ENCODE results near the gene MYO18B.

The MYO18B gene

DNA sequence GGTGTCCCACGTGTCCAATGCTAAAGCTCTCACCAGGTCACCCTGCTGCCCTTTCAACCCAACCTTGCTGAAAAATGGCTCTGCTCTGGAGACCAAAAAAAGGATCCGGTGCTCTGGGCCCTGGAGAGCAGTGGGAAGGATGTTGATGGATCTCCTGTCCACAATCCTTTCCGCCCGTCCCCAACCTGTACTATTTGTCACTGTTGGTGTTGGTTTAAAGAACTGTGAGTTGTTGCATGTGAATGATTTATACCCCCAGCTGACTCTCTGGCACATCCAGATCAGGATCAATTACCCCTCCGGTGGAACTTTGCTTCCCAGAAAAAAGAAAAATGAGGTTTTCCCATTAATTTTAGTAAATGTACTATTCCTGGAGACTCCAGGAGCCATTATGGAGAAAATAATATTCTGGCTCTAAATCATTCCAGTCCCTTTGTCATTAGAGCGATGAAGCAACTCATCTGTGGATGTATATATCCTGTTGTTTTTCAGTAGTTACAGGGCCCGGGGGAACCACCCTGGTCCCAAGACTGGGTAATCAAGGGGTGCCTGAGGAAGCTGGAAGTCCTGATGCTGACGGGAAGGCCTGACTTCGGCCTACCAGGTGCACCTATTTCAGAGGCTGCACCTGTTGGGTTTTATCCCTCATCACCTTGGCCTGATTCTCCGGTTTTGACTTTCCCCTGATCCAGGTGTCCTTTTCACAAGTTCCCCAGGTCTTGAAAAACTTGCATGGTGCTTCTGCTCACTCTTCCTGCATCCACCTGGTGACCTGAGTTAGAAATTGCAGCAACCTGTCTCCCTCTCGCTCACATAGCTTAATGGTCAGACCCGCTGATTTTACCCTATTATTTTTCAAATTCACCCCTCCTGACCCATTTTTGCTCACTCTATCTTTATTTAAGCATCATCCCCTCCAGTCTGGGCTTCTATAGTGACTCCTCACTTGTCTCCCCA lies 218.1 kb downstream of the MYO18B start:
- TF ChIP-seq, protein P1, sequence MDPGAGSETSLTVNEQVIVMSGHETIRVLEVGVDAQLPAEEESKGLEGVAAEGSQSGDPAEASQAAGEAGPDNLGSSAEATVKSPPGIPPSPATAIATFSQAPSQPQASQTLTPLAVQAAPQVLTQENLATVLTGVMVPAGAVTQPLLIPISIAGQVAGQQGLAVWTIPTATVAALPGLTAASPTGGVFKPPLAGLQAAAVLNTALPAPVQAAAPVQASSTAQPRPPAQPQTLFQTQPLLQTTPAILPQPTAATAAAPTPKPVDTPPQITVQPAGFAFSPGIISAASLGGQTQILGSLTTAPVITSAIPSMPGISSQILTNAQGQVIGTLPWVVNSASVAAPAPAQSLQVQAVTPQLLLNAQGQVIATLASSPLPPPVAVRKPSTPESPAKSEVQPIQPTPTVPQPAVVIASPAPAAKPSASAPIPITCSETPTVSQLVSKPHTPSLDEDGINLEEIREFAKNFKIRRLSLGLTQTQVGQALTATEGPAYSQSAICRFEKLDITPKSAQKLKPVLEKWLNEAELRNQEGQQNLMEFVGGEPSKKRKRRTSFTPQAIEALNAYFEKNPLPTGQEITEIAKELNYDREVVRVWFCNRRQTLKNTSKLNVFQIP (CRISPR knock-in tag; IDR thresholded peaks at IDR 0.05; ENCODE audit: borderline replicate concordance, low read depth), result no peak
- TF ChIP-seq ZNF565 (CRISPR knock-in tag; conservative IDR thresholded peaks at IDR 0.05; ENCODE audit: low read depth) (no peak), ZFP30 (CRISPR knock-in tag; IDR thresholded peaks at IDR 0.05) (no peak), ZNF8 (CRISPR knock-in tag; IDR thresholded peaks at IDR 0.05) (no peak), TOX (CRISPR knock-in tag; IDR thresholded peaks at IDR 0.05; ENCODE audit: borderline replicate concordance) (no peak)
- no peak for ATAC-seq

GRCh38 chr22:25961699-25962098 lies 219.7 kb downstream of the MYO18B start:
- no peak for ATAC-seq
- no peak for TF ChIP-seq ISL1 (CRISPR knock-in tag; IDR thresholded peaks at IDR 0.05)
- TF ChIP-seq TOX (CRISPR knock-in tag; IDR thresholded peaks at IDR 0.05; ENCODE audit: borderline replicate concordance), result no peak
- TF ChIP-seq PATZ1 (CRISPR knock-in tag; IDR thresholded peaks at IDR 0.05; ENCODE audit: borderline replicate concordance), result no peak
- no peak for TF ChIP-seq GLIS3 (CRISPR knock-in tag; IDR thresholded peaks at IDR 0.05)
- TF ChIP-seq ZC3H10 (CRISPR knock-in tag; IDR thresholded peaks at IDR 0.05), result no peak
- TF ChIP-seq ZFP30 (CRISPR knock-in tag; IDR thresholded peaks at IDR 0.05), result no peak
- TF ChIP-seq BACH2 (CRISPR knock-in tag; IDR thresholded peaks at IDR 0.05; ENCODE audit: borderline replicate concordance), result no peak
- TF ChIP-seq, protein P2, sequence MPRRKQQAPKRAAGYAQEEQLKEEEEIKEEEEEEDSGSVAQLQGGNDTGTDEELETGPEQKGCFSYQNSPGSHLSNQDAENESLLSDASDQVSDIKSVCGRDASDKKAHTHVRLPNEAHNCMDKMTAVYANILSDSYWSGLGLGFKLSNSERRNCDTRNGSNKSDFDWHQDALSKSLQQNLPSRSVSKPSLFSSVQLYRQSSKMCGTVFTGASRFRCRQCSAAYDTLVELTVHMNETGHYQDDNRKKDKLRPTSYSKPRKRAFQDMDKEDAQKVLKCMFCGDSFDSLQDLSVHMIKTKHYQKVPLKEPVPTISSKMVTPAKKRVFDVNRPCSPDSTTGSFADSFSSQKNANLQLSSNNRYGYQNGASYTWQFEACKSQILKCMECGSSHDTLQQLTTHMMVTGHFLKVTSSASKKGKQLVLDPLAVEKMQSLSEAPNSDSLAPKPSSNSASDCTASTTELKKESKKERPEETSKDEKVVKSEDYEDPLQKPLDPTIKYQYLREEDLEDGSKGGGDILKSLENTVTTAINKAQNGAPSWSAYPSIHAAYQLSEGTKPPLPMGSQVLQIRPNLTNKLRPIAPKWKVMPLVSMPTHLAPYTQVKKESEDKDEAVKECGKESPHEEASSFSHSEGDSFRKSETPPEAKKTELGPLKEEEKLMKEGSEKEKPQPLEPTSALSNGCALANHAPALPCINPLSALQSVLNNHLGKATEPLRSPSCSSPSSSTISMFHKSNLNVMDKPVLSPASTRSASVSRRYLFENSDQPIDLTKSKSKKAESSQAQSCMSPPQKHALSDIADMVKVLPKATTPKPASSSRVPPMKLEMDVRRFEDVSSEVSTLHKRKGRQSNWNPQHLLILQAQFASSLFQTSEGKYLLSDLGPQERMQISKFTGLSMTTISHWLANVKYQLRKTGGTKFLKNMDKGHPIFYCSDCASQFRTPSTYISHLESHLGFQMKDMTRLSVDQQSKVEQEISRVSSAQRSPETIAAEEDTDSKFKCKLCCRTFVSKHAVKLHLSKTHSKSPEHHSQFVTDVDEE (CRISPR knock-in tag; IDR thresholded peaks at IDR 0.05), result no peak
- TF ChIP-seq ESRRG (CRISPR knock-in tag; IDR thresholded peaks at IDR 0.05), result no peak
- TF ChIP-seq, protein P3, sequence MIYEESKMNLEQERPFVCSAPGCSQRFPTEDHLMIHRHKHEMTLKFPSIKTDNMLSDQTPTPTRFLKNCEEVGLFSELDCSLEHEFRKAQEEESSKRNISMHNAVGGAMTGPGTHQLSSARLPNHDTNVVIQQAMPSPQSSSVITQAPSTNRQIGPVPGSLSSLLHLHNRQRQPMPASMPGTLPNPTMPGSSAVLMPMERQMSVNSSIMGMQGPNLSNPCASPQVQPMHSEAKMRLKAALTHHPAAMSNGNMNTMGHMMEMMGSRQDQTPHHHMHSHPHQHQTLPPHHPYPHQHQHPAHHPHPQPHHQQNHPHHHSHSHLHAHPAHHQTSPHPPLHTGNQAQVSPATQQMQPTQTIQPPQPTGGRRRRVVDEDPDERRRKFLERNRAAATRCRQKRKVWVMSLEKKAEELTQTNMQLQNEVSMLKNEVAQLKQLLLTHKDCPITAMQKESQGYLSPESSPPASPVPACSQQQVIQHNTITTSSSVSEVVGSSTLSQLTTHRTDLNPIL (CRISPR knock-in tag; IDR thresholded peaks at IDR 0.05; ENCODE audit: low read depth), result no peak
- no peak for TF ChIP-seq ZFP3 (CRISPR knock-in tag; IDR thresholded peaks at IDR 0.05)
- TF ChIP-seq SNAI2 (CRISPR knock-in tag; IDR thresholded peaks at IDR 0.05), result no peak
- TF ChIP-seq, protein P1 (CRISPR knock-in tag; IDR thresholded peaks at IDR 0.05; ENCODE audit: borderline replicate concordance, low read depth), result no peak
- TF ChIP-seq TCF4 (CRISPR knock-in tag; IDR thresholded peaks at IDR 0.05; ENCODE audit: borderline replicate concordance), result no peak
- no peak for TF ChIP-seq CSDC2 (CRISPR knock-in tag; IDR thresholded peaks at IDR 0.05)

- no peak for ATAC-seq
- no peak for TF ChIP-seq RARB (CRISPR knock-in tag; IDR thresholded peaks at IDR 0.05)
- TF ChIP-seq ZNF565 (CRISPR knock-in tag; conservative IDR thresholded peaks at IDR 0.05; ENCODE audit: low read depth), result no peak
- TF ChIP-seq TCF4 (CRISPR knock-in tag; IDR thresholded peaks at IDR 0.05; ENCODE audit: borderline replicate concordance), result no peak
- TF ChIP-seq TOX (CRISPR knock-in tag; IDR thresholded peaks at IDR 0.05; ENCODE audit: borderline replicate concordance), result no peak
- TF ChIP-seq ZFP3 (CRISPR knock-in tag; IDR thresholded peaks at IDR 0.05), result no peak
- TF ChIP-seq OSR1 (CRISPR knock-in tag; IDR thresholded peaks at IDR 0.05), result no peak
- no peak for TF ChIP-seq PATZ1 (CRISPR knock-in tag; IDR thresholded peaks at IDR 0.05; ENCODE audit: borderline replicate concordance)
- no peak for TF ChIP-seq ZC3H10 (CRISPR knock-in tag; IDR thresholded peaks at IDR 0.05)
- TF ChIP-seq, protein P3 (CRISPR knock-in tag; IDR thresholded peaks at IDR 0.05; ENCODE audit: low read depth), result no peak
- TF ChIP-seq ZNF8 (CRISPR knock-in tag; IDR thresholded peaks at IDR 0.05), result no peak
- TF ChIP-seq ESRRG (CRISPR knock-in tag; IDR thresholded peaks at IDR 0.05), result no peak
- no peak for TF ChIP-seq BACH2 (CRISPR knock-in tag; IDR thresholded peaks at IDR 0.05; ENCODE audit: borderline replicate concordance)
- no peak for TF ChIP-seq ZFP30 (CRISPR knock-in tag; IDR thresholded peaks at IDR 0.05)
- no peak for TF ChIP-seq PPARA (CRISPR knock-in tag; IDR thresholded peaks at IDR 0.05; ENCODE audit: borderline replicate concordance)
- TF ChIP-seq GLIS3 (CRISPR knock-in tag; IDR thresholded peaks at IDR 0.05), result no peak
- no peak for TF ChIP-seq SNAI2 (CRISPR knock-in tag; IDR thresholded peaks at IDR 0.05)
- no peak for TF ChIP-seq CSDC2 (CRISPR knock-in tag; IDR thresholded peaks at IDR 0.05)
- TF ChIP-seq ZNF70 (CRISPR knock-in tag; IDR thresholded peaks at IDR 0.05), result no peak
These were observed 220.7 kb downstream of the MYO18B start for GRCh38 chr22:25962711-25963110.
